Thyroid gland (tissue), 4 donors: ENCODE measurements around the gene RFPL3. TPM values are rescaled to one million over a fixed set of nuclear protein-coding genes. Genes with fewer than 3 reads are reported as not detected.

ENCODE experiments used
- DNase-seq, 2 donors: peaks; one replicate each; pipeline ENCODE4 v3.0.0-alpha.2; 2019
- H3K27ac ChIP-seq, 3 donors: fragments of 200-600 bp; sonication (generic); 1 replicate in 2 of 3; 2 replicates in 1 of 3; pipeline ENCODE4 v1.5.1; 2016 to 2019; ENCODE audit warnings: mild to moderate bottlenecking in 1 of 3, moderate library complexity in 1 of 3
- H3K27me3 ChIP-seq: fragments of 200-600 bp; sonication (generic); one replicate; pipeline ENCODE4 v1.5.1; 2019
- H3K36me3 ChIP-seq, 2 donors: fragments of 200-600 bp; sonication (generic); one replicate each; pipeline ENCODE4 v1.5.1; 2016 to 2019
- H3K4me1 ChIP-seq, 2 donors: fragments of 200-600 bp; sonication (generic); one replicate each; pipeline ENCODE4 v1.5.1; 2017 to 2019
- H3K4me3 ChIP-seq, 3 donors: fragments of 200-600 bp; sonication (generic); replicated peaks in 1 of 3; 1 replicate in 2 of 3; 2 replicates in 1 of 3; pipeline ENCODE4 v1.5.1; 2016; ENCODE audit warnings: mild to moderate bottlenecking in 1 of 3
- H3K9me3 ChIP-seq: fragments of 200-600 bp; sonication (generic); one replicate; pipeline ENCODE4 v1.5.1; 2017
- CTCF ChIP-seq, 6 experiments: fragments of 200-600 bp in 3 of 6; fragments of 450-650 bp in 3 of 6; sonication (generic) in 3 of 6; IDR thresholded peaks; one replicate each; pipeline ENCODE4 v1.5.1; 2016 to 2019; ENCODE audit warnings: antibody characterized with exemption in 6 of 6, mild to moderate bottlenecking in 2 of 6, inconsistent platforms in 1 of 6, moderate library complexity in 1 of 6
- POLR2A ChIP-seq, 2 donors: fragments of 450-650 bp; IDR thresholded peaks; one replicate each; pipeline ENCODE4 v1.6.1; 2017; ENCODE audit warnings: antibody characterized with exemption in 2 of 2, mild to moderate bottlenecking in 2 of 2, moderate library complexity in 1 of 2
- WGBS, 2 donors: methylation state at CpG; one replicate each; pipeline ENCODE4 v1.1.5; 2017; 5-methylcytosine and 5-hydroxymethylcytosine counted together
- intact Hi-C: fragments of 100-400 bp; cut with DNase I; formaldehyde crosslinking; loops from one replicate; pipeline ENCODE4 v1.15.1; 2023
- total RNA-seq, 4 donors: library from RNA; depleted of rRNA; stranded (reverse); fragments of >200 nt; gene quantifications; one replicate each; pipeline ENCODE4 v1.2.3, GENCODE V29; 2016

The RFPL3 gene
- total RNA-seq, 4 donors from 2014 or later, result not detected

- Histone ChIP-seq H3K4me3 (no peak overlapping the region), H3K36me3 (no peaks in the 10 kb centered on the region), H3K27me3 (no peaks in the 10 kb centered on the region), H3K27ac (no peak overlapping the region), H3K9me3 (no peaks in the 10 kb centered on the region), H3K4me1 (no peaks in the 10 kb centered on the region)
- DNase-seq, result no peak
- intact Hi-C loops, result no loop called here
- WGBS, 2 donors, result 68% methylated on average over 8 of the region's 8 CpGs
- TF ChIP-seq POLR2A (IDR thresholded peaks at IDR 0.05) (no peak), CTCF (IDR thresholded peaks at IDR 0.05) (no peak)
Observed at GRCh38 chr22:32319861-32320406, 37.7 kb upstream of the RFPL3 start.

- Histone ChIP-seq H3K9me3 (no peaks in the 10 kb centered on the region), H3K27me3 (no peaks in the 10 kb centered on the region), H3K4me1 (no peaks in the 10 kb centered on the region), H3K36me3 (no peaks in the 10 kb centered on the region), H3K27ac (no peak overlapping the region), H3K4me3 (no peak overlapping the region)
- intact Hi-C loops, result no loop called here
- DNase-seq, result no peak
- WGBS, 2 donors, result 54 to 58% methylated on average over 6 of the region's 6 CpGs
- TF ChIP-seq POLR2A (IDR thresholded peaks at IDR 0.05) (no peak), CTCF (IDR thresholded peaks at IDR 0.05) (no peak)
Observed at GRCh38 chr22:32322986-32323385, 34.7 kb upstream of the RFPL3 start.

GRCh38 chr22:32323513-32324164 is 34.0 kb upstream of the RFPL3 start:
- Histone ChIP-seq H3K27me3 (no peaks in the 10 kb centered on the region), H3K4me1 (no peaks in the 10 kb centered on the region), H3K27ac (no peak overlapping the region), H3K9me3 (no peaks in the 10 kb centered on the region), H3K36me3 (no peaks in the 10 kb centered on the region), H3K4me3 (no peak overlapping the region)
- 89 to 91% methylated on average over 11 of the region's 11 CpGs for WGBS, 2 donors
- DNase-seq, result no peak
- TF ChIP-seq CTCF (IDR thresholded peaks at IDR 0.05) (no peak), POLR2A (IDR thresholded peaks at IDR 0.05) (no peak)
- intact Hi-C loops, result no loop called here

- WGBS, 2 donors, result 82 to 92% methylated on average over 19 to 23 of the region's 26 CpGs
- Histone ChIP-seq H3K27me3 (no peaks in the 10 kb centered on the region), H3K9me3 (no peaks in the 10 kb centered on the region), H3K4me1 (peaks cover 0 to 6% of the 10 kb centered on the region in 2 donors), H3K4me3 (no peak overlapping the region), H3K27ac (no peak overlapping the region), H3K36me3 (no peaks in the 10 kb centered on the region)
- TF ChIP-seq CTCF (IDR thresholded peaks at IDR 0.05) (no peak), POLR2A (IDR thresholded peaks at IDR 0.05) (no peak)
- intact Hi-C loops, result no loop called here
- no peak for DNase-seq
Observed at GRCh38 chr22:32324505-32325415, 32.9 kb upstream of the RFPL3 start.

- WGBS, 2 donors, result 65 to 68% methylated on average over 4 to 9 of the region's 9 CpGs
- no peak overlapping the region for H3K27ac ChIP-seq
- no peaks in the 10 kb centered on the region for H3K36me3 ChIP-seq
- intact Hi-C loops, result no loop called here
- no peak overlapping the region for H3K4me3 ChIP-seq
- H3K9me3 ChIP-seq, result no peaks in the 10 kb centered on the region
- DNase-seq, result no peak
- H3K4me1 ChIP-seq, result peaks cover 0 to 6% of the 10 kb centered on the region in 2 donors
- H3K27me3 ChIP-seq, result no peaks in the 10 kb centered on the region
- TF ChIP-seq CTCF (IDR thresholded peaks at IDR 0.05) (no peak), POLR2A (IDR thresholded peaks at IDR 0.05) (no peak)
Observed at GRCh38 chr22:32325416-32325801, 32.3 kb upstream of the RFPL3 start.
